Measurements from ENCODE around the gene NTM. TPM values are rescaled to one million over a fixed set of nuclear protein-coding genes. Genes with fewer than 3 reads are reported as not detected.

The NTM gene
- total and polyA plus RNA-seq, 12 donors, result 0.43 to 3.0 (median 1.3) TPM

- 76 to 79% methylated on average over 3 of the region's 3 CpGs for WGBS, 2 donors
- no peak for DNase-seq
- intact Hi-C loops (cut with DNase I), result no loop called here
Measured at GRCh38 chr11:132205496-132205895, 835.1 kb downstream of the NTM start.

GRCh38 chr11:132206993-132207392 is 836.6 kb downstream of the NTM start:
- H3K27ac ChIP-seq, result no peak overlapping the region
- DNase-seq (no peak), ATAC-seq (no peak)
- 85 to 89% methylated on average over 5 of the region's 5 CpGs for WGBS, 2 donors
- no peaks in the 10 kb centered on the region for H3K36me3 ChIP-seq
- no peaks in the 10 kb centered on the region for H3K4me1 ChIP-seq
- no peak overlapping the region for H3K4me3 ChIP-seq
- TF ChIP-seq, protein P1, sequence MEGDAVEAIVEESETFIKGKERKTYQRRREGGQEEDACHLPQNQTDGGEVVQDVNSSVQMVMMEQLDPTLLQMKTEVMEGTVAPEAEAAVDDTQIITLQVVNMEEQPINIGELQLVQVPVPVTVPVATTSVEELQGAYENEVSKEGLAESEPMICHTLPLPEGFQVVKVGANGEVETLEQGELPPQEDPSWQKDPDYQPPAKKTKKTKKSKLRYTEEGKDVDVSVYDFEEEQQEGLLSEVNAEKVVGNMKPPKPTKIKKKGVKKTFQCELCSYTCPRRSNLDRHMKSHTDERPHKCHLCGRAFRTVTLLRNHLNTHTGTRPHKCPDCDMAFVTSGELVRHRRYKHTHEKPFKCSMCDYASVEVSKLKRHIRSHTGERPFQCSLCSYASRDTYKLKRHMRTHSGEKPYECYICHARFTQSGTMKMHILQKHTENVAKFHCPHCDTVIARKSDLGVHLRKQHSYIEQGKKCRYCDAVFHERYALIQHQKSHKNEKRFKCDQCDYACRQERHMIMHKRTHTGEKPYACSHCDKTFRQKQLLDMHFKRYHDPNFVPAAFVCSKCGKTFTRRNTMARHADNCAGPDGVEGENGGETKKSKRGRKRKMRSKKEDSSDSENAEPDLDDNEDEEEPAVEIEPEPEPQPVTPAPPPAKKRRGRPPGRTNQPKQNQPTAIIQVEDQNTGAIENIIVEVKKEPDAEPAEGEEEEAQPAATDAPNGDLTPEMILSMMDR (IDR thresholded peaks at IDR 0.05), result no peak
- no peaks in the 10 kb centered on the region for H3K9me3 ChIP-seq
- H3K27me3 ChIP-seq, result no peaks in the 10 kb centered on the region
- intact Hi-C loops (cut with DNase I), result no loop called here

More at GRCh38 chr11:132205496-132205895, 835.1 kb downstream of the NTM start:
- Histone ChIP-seq H3K27ac (no peak overlapping the region), H3K36me3 (no peaks in the 10 kb centered on the region), H3K4me1 (no peaks in the 10 kb centered on the region), H3K27me3 (peaks cover 0 to 10% (median 0%) of the 10 kb centered on the region in 7 donors), H3K4me3 (no peak overlapping the region), H3K9me3 (no peaks in the 10 kb centered on the region)
- ATAC-seq, result no peak
- TF ChIP-seq, protein P1 (IDR thresholded peaks at IDR 0.05), result no peak

GRCh38 chr11:132208477-132209055 is 838.2 kb downstream of the NTM start:
- Histone ChIP-seq H3K27ac (no peak overlapping the region), H3K36me3 (no peaks in the 10 kb centered on the region), H3K27me3 (no peaks in the 10 kb centered on the region), H3K4me1 (no peaks in the 10 kb centered on the region), H3K9me3 (no peaks in the 10 kb centered on the region), H3K4me3 (no peak overlapping the region)
- intact Hi-C loops (cut with DNase I), result no loop called here
- TF ChIP-seq, protein P1 (IDR thresholded peaks at IDR 0.05), result no peak
- WGBS, 2 donors, result 66 to 68% methylated on average over 6 of the region's 6 CpGs
- no peak for DNase-seq
- no peak for ATAC-seq

GRCh38 chr11:132211479-132211878 is 841.1 kb downstream of the NTM start:
- Histone ChIP-seq H3K27me3 (no peaks in the 10 kb centered on the region), H3K4me1 (no peaks in the 10 kb centered on the region), H3K36me3 (no peaks in the 10 kb centered on the region), H3K4me3 (no peak overlapping the region), H3K9me3 (no peaks in the 10 kb centered on the region), H3K27ac (no peak overlapping the region)
- intact Hi-C loops (cut with DNase I), result no loop called here
- no peak for ATAC-seq
- DNase-seq, result no peak
- TF ChIP-seq, protein P1 (IDR thresholded peaks at IDR 0.05), result no peak
- 70 to 76% methylated on average over 3 of the region's 3 CpGs for WGBS, 2 donors
